ENCODE data around the gene SET.
A peak's percentile ranks its signal among the peaks of the same experiment; 100 is the strongest.

The SET gene

GRCh38 chr9:128713941-128714573 lies 25.0 kb downstream of the SET start:
- DNase-seq: no peak

- DNase-seq: no peak
These were observed 25.8 kb downstream of the SET start for GRCh38 chr9:128714586-128715435.

GRCh38 chr9:128715436-128715750 lies 26.4 kb downstream of the SET start:
- no peak for DNase-seq

- DNase-seq: no peak
These were observed 27.7 kb downstream of the SET start for GRCh38 chr9:128716581-128717254.

- no peak for DNase-seq
These were observed 29.0 kb downstream of the SET start for GRCh38 chr9:128718047-128718446.

- DNase-seq: no peak
These were observed 29.5 kb downstream of the SET start for GRCh38 chr9:128718475-128718874.

- DNase-seq: no peak
These were observed 31.0 kb downstream of the SET start for GRCh38 chr9:128719919-128720605.

GRCh38 chr9:128720841-128721486 lies 31.9 kb downstream of the SET start:
- DNase-seq: no peak

- no peak for DNase-seq
These were observed 32.5 kb downstream of the SET start for GRCh38 chr9:128721487-128722010.

GRCh38 chr9:128722380-128723351 lies 33.6 kb downstream of the SET start:
- no peak for DNase-seq

GRCh38 chr9:128723352-128723865 lies 34.4 kb downstream of the SET start:
- no peak for DNase-seq

- DNase-seq: peak; percentile 99
These were observed 35.1 kb downstream of the SET start, which contains the start of gene ZDHHC12 for GRCh38 chr9:128723866-128724743. ZDHHC12 (minus strand) TSS chr9:128724127; CDS start chr9:128724093, 34 bp downstream.

GRCh38 chr9:128724744-128725211 lies 35.8 kb downstream of the SET start:
- peak; percentile 77 for DNase-seq

GRCh38 chr9:128727640-128728248 lies 38.7 kb downstream of the SET start:
- DNase-seq: no peak

- no peak for DNase-seq
These were observed 39.3 kb downstream of the SET start for GRCh38 chr9:128728298-128728697.

- DNase-seq: no peak
These were observed 40.3 kb downstream of the SET start for GRCh38 chr9:128729302-128729701.

- DNase-seq: no peak
These were observed 40.9 kb downstream of the SET start for GRCh38 chr9:128729766-128730517.

GRCh38 chr9:128731093-128731492 lies 42.1 kb downstream of the SET start:
- no peak for DNase-seq

- DNase-seq: no peak
These were observed 42.7 kb downstream of the SET start for GRCh38 chr9:128731691-128732090.

Measured in NCI-H345 (cell line).